HCT116 (cell line): ENCODE results near the gene ADGRG7.

Source experiments
- CTCF ChIP-seq, 3 experiments: fragments of 200-600 bp in 1 of 3; sonication (generic) in 1 of 3; IDR thresholded peaks in 2 of 3; conservative IDR thresholded peaks in 1 of 3; 2 replicates each; pipeline ENCODE4 v1.5.1; 2012 to 2017; ENCODE audit warnings: low read depth in 2 of 3, low read length in 2 of 3, antibody characterized with exemption in 1 of 3, borderline replicate concordance in 1 of 3, control low read depth in 1 of 3, mild to moderate bottlenecking in 1 of 3, mixed read lengths in 1 of 3, mixed run types in 1 of 3, moderate library complexity in 1 of 3; ENCODE audit not compliant: insufficient read depth in 1 of 3
- ELF1 ChIP-seq: IDR thresholded peaks from 2 replicates; pipeline ENCODE4 v1.6.1; 2012; ENCODE audit warnings: low read depth, borderline replicate concordance
- POLR2AphosphoS5 ChIP-seq: IDR thresholded peaks from 2 replicates; pipeline ENCODE4 v1.6.1; 2011; ENCODE audit warnings: mild to moderate bottlenecking, low read depth, low read length, moderate library complexity
- YY1 ChIP-seq: IDR thresholded peaks from 2 replicates; pipeline ENCODE4 v1.6.1; 2011; ENCODE audit warnings: low read length, low read depth, moderate library complexity, mild to moderate bottlenecking; ENCODE audit not compliant: insufficient replicate concordance; ENCODE audit errors: extremely low read depth

DNA sequence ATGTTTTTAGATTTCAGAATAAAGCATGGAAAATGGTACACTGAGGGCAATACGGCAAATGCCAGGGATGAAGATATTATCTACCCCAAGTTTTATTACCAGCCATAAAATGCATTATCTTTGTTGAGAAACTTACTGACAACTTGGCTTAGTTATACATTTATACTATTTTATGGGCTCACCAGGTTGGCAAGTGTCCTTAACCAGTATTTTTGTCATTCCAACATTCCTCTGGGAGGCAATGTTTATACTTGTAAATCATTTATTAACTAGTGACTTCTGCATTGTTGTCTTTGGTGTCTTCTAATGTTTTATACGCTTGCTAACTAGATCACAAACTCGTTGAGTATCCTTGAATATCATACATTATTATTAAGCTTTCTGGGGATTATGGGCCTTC lies 18.0 kb upstream of the ADGRG7 start:
- no peak for TF ChIP-seq CTCF (IDR thresholded peaks at IDR 0.05 in 2 of 3, conservative IDR thresholded peaks at IDR 0.05 in 1 of 3; ENCODE audit: borderline replicate concordance in 1 of 3, insufficient read depth in 1 of 3, low read depth in 2 of 3, low read length in 2 of 3)
- TF ChIP-seq YY1, result no peak
- TF ChIP-seq POLR2AphosphoS5, result no peak
- TF ChIP-seq ELF1, result no peak
